Erythroblast (primary cell): ENCODE measurements around the gene SCNN1G.

Experiments
- GATA1 ChIP-seq: IDR thresholded peaks from 2 replicates; pipeline ENCODE4 v1.6.1; 2011; ENCODE audit warnings: low read depth, mild to moderate bottlenecking, control low read depth, low read length, moderate library complexity
- POLR2A ChIP-seq: IDR thresholded peaks from 2 replicates; pipeline ENCODE4 v1.6.1; 2011; ENCODE audit warnings: mild to moderate bottlenecking, low read length

DNA sequence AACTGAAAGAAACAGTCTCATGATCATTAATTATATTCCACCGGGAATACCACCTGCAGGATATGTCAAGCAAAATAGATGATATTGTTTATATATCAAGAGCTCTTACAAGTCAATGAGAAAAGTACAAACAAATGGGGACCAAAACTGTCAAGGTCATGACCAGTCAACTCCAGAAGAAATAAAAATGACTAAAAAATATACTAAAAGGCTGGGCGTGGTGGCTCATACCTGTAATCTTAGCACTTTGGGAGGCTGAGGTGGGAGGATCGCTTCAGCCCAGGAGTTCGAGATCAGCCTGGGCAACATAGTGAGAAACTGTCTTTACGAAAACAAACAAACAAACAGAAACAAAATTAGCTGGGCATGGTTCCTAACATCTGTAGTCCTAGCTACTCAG, 69.8 kb downstream of the SCNN1G start:
- TF ChIP-seq POLR2A (no peak), GATA1 (no peak)
